Measurements from ENCODE around the gene MEN1. TPM values are rescaled to one million over a fixed set of nuclear protein-coding genes. Genes with fewer than 3 reads are reported as not detected.

The MEN1 gene
- total and polyA plus RNA-seq, 2 of the 13 experiments (the other 11 are each of a cell fraction or from before 2014, with no cell fraction given) = 20.5 to 27.3 TPM

GRCh38 chr11:64778473-64779298, 31.7 kb downstream of the MEN1 start, which contains the start of gene SF1 (continued):
- no peak for TF ChIP-seq XBP1 (CRISPR knock-in tag; IDR thresholded peaks at IDR 0.05)
- TF ChIP-seq MYC (CRISPR knock-in tag; IDR thresholded peaks at IDR 0.05; ENCODE audit: borderline replicate concordance) = peak; percentile 71; the same call in 1 of the 2 replicates
- no peak for TF ChIP-seq EED (CRISPR knock-in tag; IDR thresholded peaks at IDR 0.05)
- TF ChIP-seq, protein P1, sequence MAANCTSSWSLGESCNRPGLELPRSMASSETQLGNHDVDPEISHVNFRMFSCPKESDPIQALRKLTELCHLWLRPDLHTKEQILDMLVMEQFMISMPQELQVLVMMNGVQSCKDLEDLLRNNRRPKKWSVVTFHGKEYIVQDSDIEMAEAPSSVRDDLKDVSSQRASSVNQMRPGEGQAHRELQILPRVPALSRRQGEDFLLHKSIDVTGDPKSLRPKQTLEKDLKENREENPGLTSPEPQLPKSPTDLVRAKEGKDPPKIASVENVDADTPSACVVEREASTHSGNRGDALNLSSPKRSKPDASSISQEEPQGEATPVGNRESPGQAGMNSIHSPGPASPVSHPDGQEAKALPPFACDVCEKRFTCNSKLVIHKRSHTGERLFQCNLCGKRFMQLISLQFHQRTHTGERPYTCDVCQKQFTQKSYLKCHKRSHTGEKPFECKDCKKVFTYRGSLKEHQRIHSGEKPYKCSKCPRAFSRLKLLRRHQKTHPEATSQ (CRISPR knock-in tag; IDR thresholded peaks at IDR 0.05; ENCODE audit: borderline replicate concordance) = no peak
- TF ChIP-seq SNAPC2 (CRISPR knock-in tag; IDR thresholded peaks at IDR 0.05) = 0 out of 2 replicates have a peak, but pooled peaks have one; percentile 10
- no peak for TF ChIP-seq SRY (CRISPR knock-in tag; IDR thresholded peaks at IDR 0.05)
- no peak for TF ChIP-seq PRMT3 (CRISPR knock-in tag; IDR thresholded peaks at IDR 0.05; ENCODE audit: borderline replicate concordance, low read depth)
- no peak for TF ChIP-seq MLLT10 (CRISPR knock-in tag; IDR thresholded peaks at IDR 0.05)
- TF ChIP-seq FOXK1 (CRISPR knock-in tag; IDR thresholded peaks at IDR 0.05; ENCODE audit: borderline replicate concordance, low read depth) = 0 out of 2 replicates have a peak, but pooled peaks have one; percentile 60
- peak; percentile 46 for TF ChIP-seq ASH2L (IDR thresholded peaks at IDR 0.05; ENCODE audit: insufficient read length, low read depth, low read length)
- peak; percentile 88 for TF ChIP-seq ATF7 (IDR thresholded peaks at IDR 0.05)
- peak; percentile 74; the same call in 1 of the 2 replicates for TF ChIP-seq ATF7 (CRISPR knock-in tag; IDR thresholded peaks at IDR 0.05)
- no peak for TF ChIP-seq ZNF260 (CRISPR knock-in tag; IDR thresholded peaks at IDR 0.05; ENCODE audit: borderline replicate concordance, low read depth)
- TF ChIP-seq AGO1 (IDR thresholded peaks at IDR 0.05; ENCODE audit: low read depth, low read length, poor library complexity, severe bottlenecking) = peak; percentile 44
- TF ChIP-seq ZFY (CRISPR knock-in tag; IDR thresholded peaks at IDR 0.05) = peak; percentile 88; the same call in 1 of the 2 replicates
- no peak for TF ChIP-seq GTF3A (CRISPR knock-in tag; conservative IDR thresholded peaks at IDR 0.05)
- no peak for TF ChIP-seq ZNF589 (CRISPR knock-in tag; conservative IDR thresholded peaks at IDR 0.05)
- TF ChIP-seq, protein P2, sequence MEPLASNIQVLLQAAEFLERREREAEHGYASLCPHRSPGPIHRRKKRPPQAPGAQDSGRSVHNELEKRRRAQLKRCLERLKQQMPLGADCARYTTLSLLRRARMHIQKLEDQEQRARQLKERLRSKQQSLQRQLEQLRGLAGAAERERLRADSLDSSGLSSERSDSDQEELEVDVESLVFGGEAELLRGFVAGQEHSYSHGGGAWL (CRISPR knock-in tag; IDR thresholded peaks at IDR 0.05) = peak; percentile 41
- TF ChIP-seq MED13 (CRISPR knock-in tag; IDR thresholded peaks at IDR 0.05) = no peak
- 0 out of 2 replicates have a peak, but pooled peaks have one; percentile 35 for TF ChIP-seq ZNF546 (CRISPR knock-in tag; conservative IDR thresholded peaks at IDR 0.05)
- no peak for TF ChIP-seq BORCS8-MEF2B (CRISPR knock-in tag; IDR thresholded peaks at IDR 0.05)
- TF ChIP-seq BCL6 (CRISPR knock-in tag; IDR thresholded peaks at IDR 0.05) = peak; percentile 13; the same call in 1 of the 2 replicates
- TF ChIP-seq ZNF614 (CRISPR knock-in tag; IDR thresholded peaks at IDR 0.05; ENCODE audit: borderline replicate concordance) = 0 out of 2 replicates have a peak, but pooled peaks have one; percentile 45
- TF ChIP-seq, protein P3, sequence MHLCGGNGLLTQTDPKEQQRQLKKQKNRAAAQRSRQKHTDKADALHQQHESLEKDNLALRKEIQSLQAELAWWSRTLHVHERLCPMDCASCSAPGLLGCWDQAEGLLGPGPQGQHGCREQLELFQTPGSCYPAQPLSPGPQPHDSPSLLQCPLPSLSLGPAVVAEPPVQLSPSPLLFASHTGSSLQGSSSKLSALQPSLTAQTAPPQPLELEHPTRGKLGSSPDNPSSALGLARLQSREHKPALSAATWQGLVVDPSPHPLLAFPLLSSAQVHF (CRISPR knock-in tag; IDR thresholded peaks at IDR 0.05) = no peak
- TF ChIP-seq MTA1 (CRISPR knock-in tag; IDR thresholded peaks at IDR 0.05; ENCODE audit: borderline replicate concordance) = 0 out of 2 replicates have a peak, but pooled peaks have one; percentile 21
- TF ChIP-seq RFXANK (CRISPR knock-in tag; IDR thresholded peaks at IDR 0.05) = 0 out of 2 replicates have a peak, but pooled peaks have one; percentile 45
- TF ChIP-seq ATF5 (CRISPR knock-in tag; IDR thresholded peaks at IDR 0.05; ENCODE audit: low read depth) = no peak
- TF ChIP-seq ZNF607 (CRISPR knock-in tag; IDR thresholded peaks at IDR 0.05; ENCODE audit: borderline replicate concordance) = no peak

Measured in HepG2 (cell line).